NCI-H774 (cell line): ENCODE measurements around the gene FOLH1.
"Not testable (repeated sequence)": the region's sequence is repeated elsewhere in the genome, so short reads cannot be mapped to it uniquely, and the experiment has no call there.

Experiments
- DNase-seq: peaks from one replicate; lab custom pipeline; 2025; lab: John Stamatoyannopoulos, UW

The FOLH1 gene

DNA sequence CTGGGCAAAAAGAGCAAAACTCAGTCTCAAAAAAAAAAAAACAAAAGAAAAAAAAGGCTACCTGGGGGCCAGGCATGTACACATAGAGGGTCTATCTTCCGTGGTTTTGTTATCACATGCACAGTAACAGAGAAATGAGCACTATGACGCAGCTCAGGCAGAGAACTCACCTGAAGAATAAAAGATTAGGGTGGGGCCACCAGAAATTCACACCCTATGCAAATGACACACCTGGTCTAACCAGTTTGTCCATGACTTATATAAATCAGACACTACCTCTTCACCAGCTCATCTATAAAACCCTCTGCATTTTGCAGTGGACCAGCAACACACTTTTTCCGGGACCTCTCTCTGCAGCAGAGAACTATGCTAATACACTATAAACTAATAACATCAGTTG lies 30.5 kb downstream of the FOLH1 start:
- not testable (repeated sequence) for DNase-seq

DNA sequence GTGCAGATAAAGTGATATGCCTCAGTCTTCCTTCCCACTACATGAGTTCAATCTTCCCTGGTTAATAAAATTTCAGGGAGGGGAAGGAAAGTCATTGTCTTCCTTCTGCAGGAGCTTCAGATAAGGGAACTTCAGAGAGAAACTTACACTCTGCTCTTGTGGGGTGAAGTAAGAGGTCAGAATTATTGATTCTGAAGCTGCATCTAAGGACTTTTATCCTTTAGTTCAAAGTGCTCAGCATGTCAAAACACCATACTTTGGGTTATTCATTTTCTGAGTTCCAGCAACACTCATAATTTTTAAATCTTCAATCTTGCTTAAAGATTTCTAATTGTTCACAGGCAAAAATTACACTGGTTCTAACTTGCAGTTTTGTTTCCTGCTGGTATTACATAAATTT lies 33.0 kb downstream of the FOLH1 start:
- not testable (repeated sequence) for DNase-seq

DNA sequence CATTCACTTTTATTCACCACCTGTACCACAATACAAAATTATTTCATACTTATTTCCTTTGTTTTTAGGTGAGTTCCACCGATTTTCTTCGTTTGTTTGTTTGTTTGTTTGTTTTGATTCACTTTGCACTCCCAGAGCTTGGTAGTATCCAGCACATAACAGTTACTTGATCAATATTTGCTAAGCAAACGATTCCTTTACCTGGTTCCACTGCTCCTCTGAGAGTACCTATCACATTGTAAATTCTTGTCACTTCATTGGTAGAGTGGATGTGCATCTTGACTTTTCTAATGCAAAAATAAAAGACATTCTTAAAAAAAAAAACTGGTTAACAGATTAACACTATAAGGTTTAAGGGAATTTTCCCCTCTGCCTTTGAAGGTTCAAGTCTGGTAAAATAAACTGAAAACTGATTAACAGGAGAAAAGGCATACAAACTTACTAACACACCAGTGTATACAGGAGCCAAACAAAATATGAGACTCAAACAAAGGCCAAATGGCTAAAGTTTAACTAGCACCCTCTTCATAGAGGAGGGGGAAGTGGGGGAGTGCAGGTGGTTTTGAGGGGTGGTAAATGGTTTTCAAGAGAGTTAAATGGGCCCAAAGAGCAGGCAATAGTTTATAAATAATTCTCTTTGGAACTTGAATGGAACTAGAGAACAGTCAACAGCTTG lies 33.6 kb downstream of the FOLH1 start:
- not testable (repeated sequence) for DNase-seq

DNA sequence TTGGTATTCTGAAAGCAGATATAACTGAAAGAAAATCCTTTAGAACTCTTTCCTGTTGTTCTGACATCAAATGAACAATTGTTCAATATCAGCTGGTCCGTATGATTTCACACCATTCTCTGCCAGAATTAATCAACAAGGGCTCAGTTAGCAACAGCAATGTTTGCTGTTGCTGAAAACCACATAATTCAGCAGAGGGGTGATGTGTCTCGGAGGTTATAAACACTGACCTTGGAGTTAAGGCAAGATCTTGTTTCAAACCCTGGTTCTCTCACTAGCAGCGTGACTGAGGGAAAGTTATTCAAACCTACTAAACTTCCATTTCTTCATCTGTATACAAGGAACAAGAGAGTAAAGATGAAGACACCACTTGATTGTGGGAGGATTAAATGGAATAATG lies 36.8 kb downstream of the FOLH1 start:
- not testable (repeated sequence) for DNase-seq

DNA sequence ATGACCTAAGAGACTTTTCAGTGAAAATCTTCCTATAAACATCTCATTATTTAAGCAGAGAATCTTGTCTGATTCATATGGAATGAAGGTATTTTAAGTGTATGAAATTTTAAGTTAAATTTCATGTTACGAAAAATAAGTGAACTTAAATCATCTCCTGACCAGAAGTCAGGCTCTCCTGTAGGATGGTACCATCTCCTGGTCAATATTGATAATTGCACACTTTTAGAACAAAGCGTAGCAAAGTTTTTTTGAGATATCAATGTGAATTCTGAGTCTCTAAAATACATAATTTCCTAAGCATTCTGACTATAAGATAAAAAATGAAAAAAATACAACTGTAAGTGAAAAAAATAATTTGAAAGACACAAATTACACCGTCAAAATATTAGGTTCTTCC lies 38.8 kb downstream of the FOLH1 start:
- DNase-seq: not testable (repeated sequence)

DNA sequence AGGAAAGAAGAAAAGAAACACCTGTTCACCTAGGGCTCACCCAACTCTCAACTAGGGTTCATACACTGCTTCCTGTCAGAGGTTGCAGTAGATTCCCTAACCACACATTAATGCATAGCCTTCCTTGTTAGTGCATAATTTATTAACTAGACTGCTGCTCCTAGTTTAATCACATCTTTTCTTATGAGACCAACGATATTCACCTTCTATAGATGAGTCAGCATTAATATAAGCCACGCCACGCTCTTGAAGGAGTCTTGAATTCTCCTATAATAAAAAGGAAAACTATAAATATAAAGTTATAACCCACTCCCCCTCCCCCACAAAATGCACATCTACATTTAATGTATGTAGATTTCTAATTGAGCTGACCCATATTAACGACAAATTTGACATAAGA lies 39.4 kb downstream of the FOLH1 start:
- DNase-seq: not testable (repeated sequence)

DNA sequence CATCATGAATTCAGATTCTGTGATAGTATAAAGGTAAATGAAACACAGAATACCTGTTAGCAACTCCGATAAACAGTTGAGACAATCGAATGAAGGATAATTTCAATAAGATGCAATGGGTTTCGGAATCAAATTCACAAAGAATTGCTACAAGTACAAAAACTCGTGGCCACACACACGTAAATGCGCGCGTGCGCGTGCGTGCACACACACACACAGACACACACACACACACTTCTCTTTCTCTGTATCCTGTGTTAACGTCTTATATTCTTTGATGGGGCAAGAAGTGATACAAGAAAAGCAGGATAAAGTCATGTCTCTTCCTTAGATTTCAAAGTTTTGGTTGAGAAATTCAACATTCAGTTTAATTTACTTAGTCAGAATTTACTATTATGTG lies 57.2 kb downstream of the FOLH1 start:
- DNase-seq: no peak

DNA sequence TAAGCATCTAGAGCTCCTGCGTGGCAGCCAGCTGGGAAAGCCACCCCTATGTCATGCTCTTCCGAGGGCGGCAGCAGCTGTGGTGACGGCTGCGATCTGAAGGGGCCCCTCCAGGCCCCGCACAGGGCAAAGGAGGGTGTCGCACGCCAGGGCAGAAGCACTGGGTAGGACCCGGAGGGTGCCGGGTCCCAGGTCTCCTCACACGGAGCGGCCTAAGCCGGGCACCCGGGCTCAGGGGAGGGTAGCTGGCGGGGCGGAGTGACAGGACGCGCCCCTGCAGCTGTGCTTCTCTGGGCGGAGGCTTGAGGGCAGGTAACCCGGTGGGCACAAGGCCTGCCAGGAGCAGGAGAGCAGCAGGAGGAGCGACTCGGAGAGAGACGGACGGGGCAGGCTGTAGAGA lies 106.0 kb downstream of the FOLH1 start:
- DNase-seq: not testable (repeated sequence)
